HepG2 (cell line): ENCODE data around the gene TACC3. TPM values are rescaled to one million over a fixed set of nuclear protein-coding genes. Genes with fewer than 3 reads are reported as not detected.

Experiments used
- ATAC-seq: fragments of 200-7000 bp; cut with Tn5 transposase; 3 replicates; pipeline ENCODE4 v1.9.1; 2020; ENCODE audit warnings: mild to moderate bottlenecking, moderate library complexity
- Bru-seq: library from RNA; stranded (reverse); fragments of 400-500 nt; gene quantifications from one replicate; lab custom pipeline; 2021; lab: Mats Ljungman, UMichigan
- BruChase-seq, 2 experiments: library from RNA; stranded (reverse); fragments of 400-500 nt; gene quantifications; one replicate each; lab custom pipeline; 2021; lab: Mats Ljungman, UMichigan
- BruUV-seq: library from RNA; stranded (reverse); fragments of 400-500 nt; replicated peaks from 2 replicates; lab custom pipeline; 2021; lab: Mats Ljungman, UMichigan
- CTCF ChIA-PET: fragments of 300-600 bp; formaldehyde crosslinking; extraction: SDS; loops from one replicate; lab custom pipeline; 2021; ENCODE audit warnings: low total read pairs, inconsistent platforms, low intra/inter-chr PET ratio; lab: Yijun Ruan, JAX
- POLR2A ChIA-PET: fragments of 350-600 bp; sonication (Branson Sonifier 250); formaldehyde crosslinking; loops from one replicate; lab custom pipeline; 2020; ENCODE audit warnings: antibody characterized with exemption, inconsistent platforms; lab: Yijun Ruan, JAX
- DNase-seq: peaks from one replicate; pipeline ENCODE4 v3.0.0-alpha.2; 2015; ENCODE audit warnings: low spot score
- FAIRE-seq: peaks from 3 replicates; lab custom pipeline; 2011; peaks lifted over from hg19 to GRCh38; lab: Jason Lieb, UNC
- H2AFZ ChIP-seq: one replicate; pipeline ENCODE4 v1.6.1; 2011; ENCODE audit warnings: low read length, inconsistent platforms
- H3K27ac ChIP-seq: fragments of 300-600 bp; 3 replicates; pipeline ENCODE4 v1.8.0; 2011; ENCODE audit warnings: mixed run types, mild to moderate bottlenecking, mixed read lengths, low read length, inconsistent platforms; ENCODE audit not compliant: insufficient read depth; ENCODE audit errors: extremely low read length
- H3K27me3 ChIP-seq, 2 experiments: fragments of 200-600 bp in 1 of 2; 2 replicates in 1 of 2; 3 replicates in 1 of 2; pipeline versions ENCODE4 v1.6.0 to v1.8.0; 2011; ENCODE audit warnings: low read length in 2 of 2, mild to moderate bottlenecking in 2 of 2, moderate library complexity in 2 of 2, inconsistent platforms in 1 of 2; ENCODE audit not compliant: insufficient read depth in 2 of 2, control insufficient read depth in 1 of 2
- H3K36me3 ChIP-seq, 2 experiments: fragments of 200-600 bp in 1 of 2; replicated peaks in 1 of 2; 2 replicates in 1 of 2; 3 replicates in 1 of 2; pipeline versions ENCODE4 v1.5.1 to v1.8.0; 2011; ENCODE audit warnings: low read length in 2 of 2, inconsistent platforms in 1 of 2; ENCODE audit not compliant: insufficient read depth in 2 of 2, control insufficient read depth in 1 of 2
- H3K4me1 ChIP-seq: 2 replicates; pipeline ENCODE4 v1.5.1; 2012; ENCODE audit warnings: low read length, inconsistent platforms; ENCODE audit not compliant: insufficient read depth
- H3K4me2 ChIP-seq: 2 replicates; pipeline ENCODE4 v1.6.0; 2011; ENCODE audit warnings: low read depth, low read length, inconsistent platforms
- H3K4me3 ChIP-seq, 3 experiments: fragments of 200-600 bp in 1 of 3; sonication (generic), shearing (Covaris generic) in 1 of 3; replicated peaks in 1 of 3; 2 replicates each; pipeline ENCODE4 v1.5.1; 2011 to 2016; ENCODE audit warnings: low read length in 3 of 3, inconsistent platforms in 2 of 3, low read depth in 2 of 3, mild to moderate bottlenecking in 2 of 3, control low read depth in 1 of 3, mixed read lengths in 1 of 3; ENCODE audit not compliant: insufficient read depth in 1 of 3
- H3K79me2 ChIP-seq: one replicate; pipeline ENCODE4 v1.6.1; 2011; ENCODE audit warnings: low read length, inconsistent platforms; ENCODE audit not compliant: insufficient read depth
- H3K9ac ChIP-seq: 2 replicates; pipeline ENCODE4 v1.6.0; 2011; ENCODE audit warnings: mild to moderate bottlenecking, low read depth, low read length, inconsistent platforms; ENCODE audit not compliant: insufficient read depth
- H3K9me3 ChIP-seq: 2 replicates; pipeline ENCODE4 v1.5.1; 2012; ENCODE audit warnings: mild to moderate bottlenecking, low read length
- H4K20me1 ChIP-seq: 2 replicates; pipeline ENCODE4 v1.6.0; 2011; ENCODE audit warnings: inconsistent platforms, mild to moderate bottlenecking, low read length, moderate library complexity; ENCODE audit not compliant: insufficient read depth
- CC2D1A ChIP-seq: sonication (generic); formaldehyde crosslinking; IDR thresholded peaks from 2 replicates; pipeline ENCODE4 v1.8.1; 2023; ENCODE audit warnings: mild to moderate bottlenecking, missing genetic modification reagents
- HBP1 ChIP-seq: IDR thresholded peaks from 2 replicates; pipeline ENCODE4 v1.6.1; 2016; ENCODE audit warnings: low read depth, control low read depth
- HOXA7 ChIP-seq: sonication (generic); formaldehyde crosslinking; IDR thresholded peaks from 2 replicates; pipeline ENCODE4 v1.8.1; 2022; ENCODE audit warnings: mild to moderate bottlenecking, missing genetic modification reagents, moderate library complexity
- MAF1 ChIP-seq: sonication (generic); formaldehyde crosslinking; IDR thresholded peaks from 2 replicates; pipeline ENCODE4 v1.5.0; 2020; ENCODE audit warnings: missing genetic modification reagents, borderline replicate concordance
- MYC ChIP-seq: sonication (generic); formaldehyde crosslinking; IDR thresholded peaks from 2 replicates; pipeline ENCODE4 v1.9.0; 2021; ENCODE audit warnings: missing genetic modification reagents, borderline replicate concordance
- NFYC ChIP-seq: IDR thresholded peaks from 2 replicates; pipeline ENCODE4 v1.6.1; 2016; ENCODE audit warnings: missing genetic modification reagents, missing compliant biosample characterization
- NR2F2 ChIP-seq: IDR thresholded peaks from 2 replicates; pipeline ENCODE4 v1.6.1; 2012; ENCODE audit warnings: low read depth, inconsistent platforms, borderline replicate concordance
- RNF2 ChIP-seq: fragments of 450-650 bp; conservative IDR thresholded peaks from 2 replicates; pipeline ENCODE4 v1.6.1; 2016; ENCODE audit warnings: low read depth
- SMAD3 ChIP-seq: sonication (generic); formaldehyde crosslinking; IDR thresholded peaks from 2 replicates; pipeline ENCODE4 v1.4.0; 2020; ENCODE audit warnings: missing genetic modification reagents
- TEAD3 ChIP-seq: optimal IDR thresholded peaks from 2 replicates; pipeline ENCODE3; 2016; ENCODE audit warnings: borderline replicate concordance
- THAP7 ChIP-seq: sonication (generic); formaldehyde crosslinking; IDR thresholded peaks from 2 replicates; pipeline ENCODE4 v1.8.1; 2023; ENCODE audit warnings: mild to moderate bottlenecking, missing genetic modification reagents
- ZFX ChIP-seq: sonication (generic); formaldehyde crosslinking; IDR thresholded peaks from 2 replicates; pipeline ENCODE4 v1.4.0; 2020; ENCODE audit warnings: mild to moderate bottlenecking, low read depth, missing genetic modification reagents, moderate library complexity
- ZGPAT ChIP-seq: IDR thresholded peaks from 2 replicates; pipeline ENCODE4 v1.6.1; 2016; ENCODE audit warnings: mild to moderate bottlenecking
- ZNF143 ChIP-seq: sonication (generic); formaldehyde crosslinking; IDR thresholded peaks from 2 replicates; pipeline ENCODE4 v1.4.0; 2020; ENCODE audit warnings: missing genetic modification reagents
- ZNF841 ChIP-seq: sonication (generic); formaldehyde crosslinking; IDR thresholded peaks from 2 replicates; pipeline ENCODE4 v1.8.1; 2023; ENCODE audit warnings: missing genetic modification reagents, borderline replicate concordance
- WGBS: methylation state at CpG from one replicate; pipeline ENCODE4 v1.1.6; 2017; ENCODE audit warnings: low lambda C conversion rate; 5-methylcytosine and 5-hydroxymethylcytosine counted together
- in situ Hi-C: cut with HindIII; loops from 2 replicates; pipeline ENCODE4 v1.10.0; 2017; ENCODE audit warnings: low pct_unique_long_range_greater_than_20kb; ENCODE audit not compliant: extremely low pct_ligation_motif_present
- intact Hi-C: fragments of 100-400 bp; cut with micrococcal nuclease; formaldehyde crosslinking; loops from one replicate; pipeline ENCODE4 v1.10.0; 2022; ENCODE audit not compliant: unreplicated experiment
- long read RNA-seq, 2 experiments: library from RNA in 1 of 2; library from polyadenylated mRNA in 1 of 2; stranded (forward) in 1 of 2; unstranded in 1 of 2; transcript quantifications; one replicate each; pipeline ENCODE4 v2.0.0, GENCODE V29; 2019 to 2022
- polyA minus RNA-seq, 3 experiments: library from RNA; depleted of rRNA, polyadenylated mRNA; stranded (reverse); fragments of >200 nt; gene quantifications; 2 replicates each; pipeline ENCODE4 v1.2.3, GENCODE V29; 2011; ENCODE audit warnings: low replicate concordance in 1 of 3
- polyA plus RNA-seq, 8 experiments: library from polyadenylated mRNA; depleted of rRNA in 3 of 8; stranded (reverse) in 7 of 8; unstranded in 1 of 8; fragments of >200 nt; fragmentation: Illumina TruSeq in 4 of 8; extraction: Trizol in 4 of 8; gene quantifications; 2 replicates each; pipeline versions ENCODE4 v1.2.1 to v1.2.3, GENCODE V29; 2011 to 2016; ENCODE audit warnings: low read depth in 4 of 8, missing spikeins in 1 of 8, mixed read lengths in 1 of 8; ENCODE audit not compliant: insufficient read depth in 1 of 8
- total RNA-seq, 5 experiments: library from RNA; depleted of rRNA; stranded (reverse); fragments of >200 nt; fragmentation: Illumina TruSeq; extraction: Trizol; gene quantifications; 2 replicates each; pipeline ENCODE4 v1.2.3, GENCODE V29; 2016; ENCODE audit warnings: low read depth in 1 of 5

The TACC3 gene
- total RNA-seq (2016; rRNA removed; fragmentation: Illumina TruSeq; extraction: Trizol) (21.2 and 35.4 TPM in 2 replicates), polyA plus RNA-seq (2011; rRNA removed) (15.7 and 20.3 TPM in 2 replicates), polyA minus RNA-seq (2011; rRNA and poly(A)+ RNA removed; ENCODE audit: low replicate concordance) (12.7 and 22.2 TPM in 2 replicates), Bru-seq, nascent RNA (percentile 57 among the genes with signal in this experiment), BruChase-seq, experiment 1, labeled RNA remaining after a 6-hour chase (percentile 73 among the genes with signal in this experiment), BruChase-seq, experiment 2, labeled RNA remaining after a 2-hour chase (percentile 69 among the genes with signal in this experiment)
- total RNA-seq (2016; cell fraction: cytosol; rRNA removed; fragmentation: Illumina TruSeq; extraction: Trizol; ENCODE audit: low read depth), result 9.8 and 10.0 TPM in 2 replicates
- 23.8 and 32.4 TPM in 2 replicates for total RNA-seq (2016; cell fraction: insoluble cytoplasmic fraction; rRNA removed; fragmentation: Illumina TruSeq; extraction: Trizol)
- total RNA-seq (2016; cell fraction: membrane; rRNA removed; fragmentation: Illumina TruSeq; extraction: Trizol), result 15.9 and 17.1 TPM in 2 replicates
- 24.3 and 29.3 TPM in 2 replicates for total RNA-seq (2016; cell fraction: nucleus; rRNA removed; fragmentation: Illumina TruSeq; extraction: Trizol)
- polyA plus RNA-seq (2011; cell fraction: cytosol; rRNA removed), result 8.7 and 16.8 TPM in 2 replicates
- 68.2 and 101 TPM in 2 replicates for polyA plus RNA-seq (2011; cell fraction: nucleus; rRNA removed)
- 16.3 and 27.3 TPM in 2 replicates for polyA plus RNA-seq (2012)
- 5.5 and 6.4 TPM in 2 replicates for polyA plus RNA-seq (2016; cell fraction: cytosol; fragmentation: Illumina TruSeq; extraction: Trizol; ENCODE audit: low read depth)
- 59.5 and 79.8 TPM in 2 replicates for polyA plus RNA-seq (2016; cell fraction: insoluble cytoplasmic fraction; fragmentation: Illumina TruSeq; extraction: Trizol; ENCODE audit: low read depth)
- 10.8 and 13.8 TPM in 2 replicates for polyA plus RNA-seq (2016; cell fraction: membrane; fragmentation: Illumina TruSeq; extraction: Trizol; ENCODE audit: low read depth)
- 133 and 138 TPM in 2 replicates for polyA plus RNA-seq (2016; cell fraction: nucleus; fragmentation: Illumina TruSeq; extraction: Trizol; ENCODE audit: insufficient read depth, low read depth)
- polyA minus RNA-seq (2011; cell fraction: cytosol; rRNA and poly(A)+ RNA removed), result 7.4 and 8.9 TPM in 2 replicates
- 10.9 and 13.8 TPM in 2 replicates for polyA minus RNA-seq (2011; cell fraction: nucleus; rRNA and poly(A)+ RNA removed)
- long read RNA-seq, experiment 1, transcript TACC3-201 (16 exons, 2,781 nt), result major isoform, 12 of 34 reads
- long read RNA-seq, experiment 1, partial matches to known transcripts, result 17 of 34 reads
- long read RNA-seq, experiment 1, other reads (novel, unspliced or antisense), result 5 of 34 reads
- long read RNA-seq, experiment 2, transcript TACC3-201 (16 exons, 2,781 nt), result major isoform, 10 of 25 reads
- long read RNA-seq, experiment 2, partial matches to known transcripts, result 5 of 25 reads
- long read RNA-seq, experiment 2, other reads (novel, unspliced or antisense), result 10 of 25 reads

- ChIA-PET POLR2A (interaction anchor here (0.7 to 3.3 kb wide), 8 partner anchors 9 to 135 kb away, joined by 3 to 31 read pairs (median 4); partner anchors contain the start of genes FGFR3, LETM1 and SLBP), CTCF (no interaction called here)
- Histone ChIP-seq H3K79me2 (peaks cover 31% of the 10 kb centered on the region), H3K36me3 (peaks cover 4 to 22% of the 10 kb centered on the region in 2 experiments; a peak in 4 of 5 replicates), H3K9me3 (no peaks in the 10 kb centered on the region), H3K9ac (peak within 1 kb of the TSS; percentile 91), H3K4me1 (peaks cover 39% of the 10 kb centered on the region), H3K27ac (peak within 1 kb of the TSS; percentile 87), H2AFZ (no peak within 1 kb of the TSS), H3K4me3 (peak within 1 kb of the TSS; percentile 86 to 94 (median 92)), H4K20me1 (no peaks in the 10 kb centered on the region), H3K27me3 (no peaks in the 10 kb centered on the region), H3K4me2 (peak within 1 kb of the TSS; percentile 97)
- no TSS peak for BruUV-seq
- no CpG with 5 or more reads among the region's 83 CpGs for WGBS
- ATAC-seq, result peak; percentile 84
- intact Hi-C loops (no loop called here), in situ Hi-C loops (no loop called here)
- peak; percentile 47 for FAIRE-seq
- peak; percentile 94 for DNase-seq
- peak; percentile 78; the same call in 1 of the 2 replicates for TF ChIP-seq SMAD3 (CRISPR knock-in tag)
- 0 out of 2 replicates have a peak, but pooled peaks have one; percentile 32 for TF ChIP-seq CC2D1A (CRISPR knock-in tag)
- peak; percentile 45 for TF ChIP-seq TEAD3 (CRISPR knock-in tag)
- no peak for TF ChIP-seq MAF1
- no peak for TF ChIP-seq HOXA7
- TF ChIP-seq RNF2, result no peak
- TF ChIP-seq ZGPAT (CRISPR knock-in tag), result no peak; the same call in 1 of the 2 replicates
- TF ChIP-seq ZNF841 (CRISPR knock-in tag), result peak; percentile 10; the same call in 1 of the 2 replicates
- peak; percentile 62 for TF ChIP-seq MYC (CRISPR knock-in tag)
- peak; percentile 17; the same call in 1 of the 2 replicates for TF ChIP-seq NR2F2
- peak; percentile 96 for TF ChIP-seq HBP1
- TF ChIP-seq ZNF143 (CRISPR knock-in tag), result peak; percentile 81
- 0 out of 2 replicates have a peak, but pooled peaks have one; percentile 9 for TF ChIP-seq THAP7 (CRISPR knock-in tag)
- peak; percentile 84 for TF ChIP-seq NFYC (CRISPR knock-in tag)
- TF ChIP-seq ZFX (CRISPR knock-in tag), result peak; percentile 91
Measured at GRCh38 chr4:1721003-1721665, at the start of gene TACC3, which contains the start of gene TMEM129. Gene TACC3, plus strand, starts transcription at chr4:1721521. Its CDS starts 1,901 bp downstream, at chr4:1723422. Gene TMEM129, minus strand, starts transcription at chr4:1721323. Its CDS starts 486 bp downstream, at chr4:1720837.
